ENCODE results near the gene STRIP2. TPM values are rescaled to one million over a fixed set of nuclear protein-coding genes. Genes with fewer than 3 reads are reported as not detected.

The STRIP2 gene
- total RNA-seq (2021) = 6.5 to 7.7 TPM (median 7.6 TPM) in 3 replicates
- Bru-seq, nascent RNA = percentile 69 among the genes with signal in this experiment
- long read RNA-seq, experiment 1, full-length matches to known transcripts = 7 of 23 reads
- long read RNA-seq, experiment 1, partial matches to known transcripts = 6 of 23 reads
- long read RNA-seq, experiment 1, other reads (novel, unspliced or antisense) = 10 of 23 reads
- long read RNA-seq, experiment 2, partial matches to known transcripts = 0 of 5 reads
- long read RNA-seq, experiment 2, other reads (novel, unspliced or antisense) = 5 of 5 reads
- long read RNA-seq, experiment 3, partial matches to known transcripts = 0 of 1 reads
- long read RNA-seq, experiment 3, other reads (novel, unspliced or antisense) = 1 of 1 reads

- Mint-ChIP-seq H3K36me3 (no peaks in the 10 kb centered on the region), H3K4me1 (peaks cover 23% of the 10 kb centered on the region), H3K27ac (peak within 1 kb of the TSS; percentile 94), H3K9me3 (no peaks in the 10 kb centered on the region), H3K4me3 (peak within 1 kb of the TSS; percentile 86), H3K27me3 (ENCODE audit: low read depth) (peaks cover 31% of the 10 kb centered on the region)
- ATAC-seq = peak; percentile 88
- CTCF ChIA-PET = interaction anchor here (0.6 to 2.8 kb wide), 32 partner anchors 9 to 577 kb away, joined by 3 to 36 read pairs (median 5); partner anchors contain the start of gene AHCYL2
- peak; percentile 99 for DNase-seq (ENCODE audit: low spot score)
- POLR2A ChIA-PET = interaction anchor here (0.9 to 1.8 kb wide), 8 partner anchors 30 to 515 kb away, joined by 3 to 5 read pairs (median 4); partner anchors contain the start of gene AHCYL2
- TF ChIP-seq ATF3 (CRISPR knock-in tag; conservative IDR thresholded peaks at IDR 0.05) (no peak), GABPB1 (CRISPR knock-in tag; IDR thresholded peaks at IDR 0.05) (no peak), EMX1 (CRISPR knock-in tag; IDR thresholded peaks at IDR 0.05) (0 out of 2 replicates have a peak, but pooled peaks have one; percentile 48), SP1 (CRISPR knock-in tag; conservative IDR thresholded peaks at IDR 0.05) (peak; percentile 95), ATF2 (CRISPR knock-in tag; IDR thresholded peaks at IDR 0.05; ENCODE audit: borderline replicate concordance, low read depth) (no peak), AFF4 (CRISPR knock-in tag; IDR thresholded peaks at IDR 0.05; ENCODE audit: borderline replicate concordance) (no peak), USF1 (CRISPR knock-in tag; IDR thresholded peaks at IDR 0.05) (no peak), NFYB (CRISPR knock-in tag; conservative IDR thresholded peaks at IDR 0.05; ENCODE audit: low read depth) (peak; percentile 96), PREB (CRISPR knock-in tag; IDR thresholded peaks at IDR 0.05; ENCODE audit: borderline replicate concordance) (0 out of 2 replicates have a peak, but pooled peaks have one; percentile 19), MAX (CRISPR knock-in tag; IDR thresholded peaks at IDR 0.05) (peak; percentile 65), FOXP1 (CRISPR knock-in tag; IDR thresholded peaks at IDR 0.05; ENCODE audit: borderline replicate concordance) (no peak), USF2 (CRISPR knock-in tag; IDR thresholded peaks at IDR 0.05) (no peak), CDX4 (CRISPR knock-in tag; IDR thresholded peaks at IDR 0.05; ENCODE audit: borderline replicate concordance) (no peak), CREM (CRISPR knock-in tag; IDR thresholded peaks at IDR 0.05) (no peak), FOXP4 (CRISPR knock-in tag; IDR thresholded peaks at IDR 0.05) (peak; percentile 34; the same call in 1 of the 2 replicates), KAT7 (CRISPR knock-in tag; IDR thresholded peaks at IDR 0.05; ENCODE audit: borderline replicate concordance) (0 out of 2 replicates have a peak, but pooled peaks have one; percentile 70), MYBL2 (CRISPR knock-in tag; IDR thresholded peaks at IDR 0.05) (peak; percentile 84), HMGA2 (CRISPR knock-in tag; IDR thresholded peaks at IDR 0.05) (no peak), TCF7 (CRISPR knock-in tag; IDR thresholded peaks at IDR 0.05; ENCODE audit: low read depth) (no peak), ZMAT4 (CRISPR knock-in tag; IDR thresholded peaks at IDR 0.05) (no peak)
Observed at GRCh38 chr7:129433847-129434674, at the start of gene STRIP2. STRIP2 (plus strand) TSS chr7:129434432; CDS start chr7:129434473, 41 bp downstream.

Measured in WTC11 (cell line).